HEK293T (cell line): ENCODE data around the gene PLA1A.
"Not testable (repeated sequence)": the region's sequence is repeated elsewhere in the genome, so short reads cannot be mapped to it uniquely, and the experiment has no call there.

Source experiments
- CTCF ChIA-PET: fragments of 350-600 bp; formaldehyde crosslinking; extraction: SDS; loops from one replicate; lab custom pipeline; 2021; ENCODE audit warnings: antibody characterized with exemption, inconsistent platforms; lab: Yijun Ruan, JAX
- POLR2A ChIA-PET: fragments of 350-600 bp; formaldehyde crosslinking; extraction: SDS; loops from one replicate; lab custom pipeline; 2020; ENCODE audit warnings: antibody characterized with exemption, inconsistent platforms; lab: Yijun Ruan, JAX
- DNase-seq: peaks from one replicate; pipeline ENCODE4 v3.0.0; 2012; ENCODE audit warnings: mixed read lengths; ENCODE audit errors: extremely low spot score
- ARNT ChIP-seq: fragments of 450-650 bp; IDR thresholded peaks from 2 replicates; pipeline ENCODE4 v1.6.1; 2017; ENCODE audit warnings: mild to moderate bottlenecking
- BHLHE40 ChIP-seq: fragments of 450-650 bp; IDR thresholded peaks from 2 replicates; pipeline ENCODE4 v1.6.1; 2016; ENCODE audit warnings: mild to moderate bottlenecking, moderate library complexity, borderline replicate concordance
- CTBP1 ChIP-seq: fragments of 450-650 bp; IDR thresholded peaks from 2 replicates; pipeline ENCODE4 v1.6.1; 2016; ENCODE audit warnings: borderline replicate concordance
- ELF4 ChIP-seq: fragments of 450-650 bp; IDR thresholded peaks from 2 replicates; pipeline ENCODE4 v1.6.1; 2017; ENCODE audit warnings: antibody characterized with exemption
- FOXK2 ChIP-seq: fragments of 450-650 bp; IDR thresholded peaks from 2 replicates; pipeline ENCODE4 v1.6.1; 2016; ENCODE audit warnings: mild to moderate bottlenecking
- FOXM1 ChIP-seq: fragments of 450-650 bp; IDR thresholded peaks from 2 replicates; pipeline ENCODE4 v1.6.1; 2017; ENCODE audit warnings: mild to moderate bottlenecking, borderline replicate concordance
- L3MBTL2 ChIP-seq: fragments of 450-650 bp; conservative IDR thresholded peaks from 2 replicates; pipeline ENCODE4 v1.6.1; 2016; ENCODE audit warnings: mild to moderate bottlenecking
- NFRKB ChIP-seq: fragments of 450-650 bp; IDR thresholded peaks from 2 replicates; pipeline ENCODE4 v1.6.1; 2016; ENCODE audit warnings: mild to moderate bottlenecking, moderate library complexity
- PKNOX1 ChIP-seq: fragments of 450-650 bp; IDR thresholded peaks from 2 replicates; pipeline ENCODE4 v1.6.1; 2016
- SP1 ChIP-seq: fragments of 450-650 bp; IDR thresholded peaks from 2 replicates; pipeline ENCODE4 v1.6.1; 2017
- TARDBP ChIP-seq: fragments of 450-650 bp; IDR thresholded peaks from 2 replicates; pipeline ENCODE4 v1.6.1; 2016

The PLA1A gene

DNA sequence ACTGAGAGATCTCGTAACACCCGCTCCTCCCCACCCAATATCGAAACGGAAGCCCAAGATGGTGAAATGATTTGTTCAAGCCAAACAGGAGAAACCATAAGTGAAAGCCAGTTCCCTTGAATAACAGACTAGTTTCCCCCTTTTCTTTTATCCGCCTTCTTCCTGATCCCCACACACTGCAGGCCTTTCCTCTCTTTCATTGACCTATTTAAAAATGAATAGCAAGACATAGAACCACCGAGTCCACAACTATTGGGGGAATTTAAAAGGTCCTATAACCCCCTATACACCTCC is 79.9 kb downstream of the PLA1A start:
- ChIA-PET POLR2A (interaction anchor here (1.1 to 1.4 kb wide), 2 partner anchors 29 to 214 kb away, joined by 4 to 7 read pairs; partner anchors contain the start of gene TMEM39A), CTCF (interaction anchor here (0.6 kb wide), 1 partner anchor 77 kb away, joined by 4 read pairs; no protein-coding TSS in a partner anchor)
- DNase-seq: no peak
- TF ChIP-seq FOXK2 (no peak), L3MBTL2 (no peak; the same call in 1 of the 2 replicates), ARNT (no peak), FOXM1 (no peak), PKNOX1 (no peak), NFRKB (no peak), ELF4 (no peak), TARDBP (no peak), CTBP1 (no peak), BHLHE40 (no peak), SP1 (no peak)

GRCh38 chr3:119678209-119678608 is 80.5 kb downstream of the PLA1A start:
- POLR2A ChIA-PET, DNase-seq: not testable (repeated sequence)
- CTCF ChIA-PET: interaction anchor here (0.6 kb wide), 1 partner anchor 78 kb away, joined by 4 read pairs; no protein-coding TSS in a partner anchor
